Fibroblast of peridontal ligament (primary cell): Measurements from ENCODE around the gene ZC3H6.

Source experiments
- DNase-seq: peaks from one replicate; pipeline ENCODE4 v3.0.0-alpha.2; 2010; ENCODE audit errors: extremely low read depth

ZC3H6 gene

GRCh38 chr2:112275311-112275886 lies at the start of gene ZC3H6:
Gene ZC3H6, plus strand, starts transcription at chr2:112275597. Its CDS starts 398 bp downstream, at chr2:112275995.
- peak; percentile 98 for DNase-seq

DNA sequence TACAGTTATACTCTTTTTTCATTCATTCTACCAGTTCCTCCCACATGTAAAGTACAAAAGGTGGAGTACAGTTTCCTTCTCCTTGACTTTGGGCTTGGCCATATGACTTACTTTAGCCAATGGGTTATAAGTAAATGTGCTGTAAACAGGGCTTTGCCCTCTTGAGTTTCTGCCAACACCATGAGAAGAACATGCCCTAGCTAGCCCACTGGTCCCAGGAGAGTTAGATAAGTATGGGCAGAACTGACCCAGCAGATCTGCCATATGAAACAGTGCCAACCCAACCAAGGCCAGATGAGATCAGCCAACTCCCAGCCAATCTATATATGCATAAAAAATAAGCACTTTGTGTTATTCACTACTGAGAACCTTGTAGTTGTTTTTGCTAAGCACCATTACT lies 46.0 kb upstream of the ZC3H6 start:
- DNase-seq = peak; percentile 94

DNA sequence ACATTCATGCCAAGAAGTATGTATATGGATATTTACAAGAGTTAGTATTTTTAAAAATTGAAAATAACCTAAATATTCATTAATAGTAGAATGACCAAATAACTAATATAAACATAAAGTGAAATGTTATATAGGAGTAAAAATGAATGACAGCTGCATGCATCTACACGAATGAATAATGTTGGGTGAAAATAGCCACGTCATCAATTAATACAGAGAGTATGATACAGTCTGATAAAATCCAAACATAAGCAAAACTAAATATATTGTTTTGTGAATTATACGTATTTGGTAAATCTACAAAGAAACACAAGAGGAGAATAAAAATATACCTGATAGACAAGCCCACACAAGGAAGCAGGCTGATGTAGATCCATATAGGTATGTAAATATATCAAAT lies 45.0 kb upstream of the ZC3H6 start:
- DNase-seq = no peak

DNA sequence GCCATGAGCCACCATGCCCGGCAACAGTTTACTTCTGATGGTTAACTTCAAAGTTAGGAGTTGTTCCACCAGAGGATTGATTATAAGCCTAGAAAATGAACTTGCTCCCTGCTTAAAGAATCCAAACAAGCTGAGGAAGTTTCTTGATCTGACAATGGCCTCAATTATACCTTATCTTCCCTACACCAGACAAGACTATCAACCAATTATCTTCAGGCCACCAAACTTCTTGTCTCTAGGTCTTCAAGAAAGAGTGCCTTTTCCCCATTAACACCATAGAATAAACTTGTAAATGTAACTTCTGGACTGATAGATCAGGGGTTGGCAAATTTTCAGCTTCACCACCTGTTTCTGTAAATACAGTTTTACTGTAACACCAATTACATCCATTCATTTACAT lies 35.5 kb upstream of the ZC3H6 start:
- no peak for DNase-seq

- no peak for DNase-seq
Measured at GRCh38 chr2:112242384-112242783, 33.0 kb upstream of the ZC3H6 start.

- DNase-seq = no peak
Measured at GRCh38 chr2:112243233-112243632, 32.2 kb upstream of the ZC3H6 start.

DNA sequence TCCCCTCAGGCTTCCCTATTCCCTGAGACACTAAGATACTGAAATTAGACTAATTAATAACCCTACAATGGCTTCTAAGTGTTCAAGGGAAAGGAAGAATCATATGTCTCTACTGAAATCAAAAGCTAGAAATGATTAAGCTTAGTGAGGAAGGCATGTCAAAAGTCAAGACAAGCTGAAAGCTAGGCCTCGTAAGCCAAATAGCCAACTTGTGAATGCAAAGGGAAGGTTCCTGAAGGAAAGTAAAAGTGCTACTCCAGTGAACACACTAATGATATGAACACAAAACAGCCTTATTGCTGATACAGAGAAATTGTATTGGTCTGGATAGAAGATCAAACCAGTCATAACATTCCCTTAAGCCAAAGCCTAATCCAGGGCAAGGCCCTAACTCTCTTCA lies 30.5 kb upstream of the ZC3H6 start:
- DNase-seq = no peak

DNA sequence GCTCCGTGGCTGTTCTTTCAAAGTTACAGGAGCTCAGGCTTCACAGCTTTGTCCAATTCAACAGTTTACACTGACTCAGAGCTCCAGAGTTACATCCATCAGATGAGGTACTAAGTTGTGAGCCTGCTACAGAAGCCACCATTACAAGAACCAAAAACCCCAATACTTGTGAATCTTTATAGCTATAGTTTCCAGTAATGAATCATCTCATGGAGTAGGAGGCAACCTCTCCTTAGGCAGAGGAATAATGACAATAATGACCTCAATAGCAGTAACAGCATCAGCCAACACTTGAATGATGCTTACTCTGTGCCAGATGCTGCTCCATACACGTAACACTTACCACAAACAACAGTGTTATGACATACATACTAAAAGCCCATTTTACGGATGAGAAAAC lies 24.1 kb upstream of the ZC3H6 start:
- no peak for DNase-seq

DNA sequence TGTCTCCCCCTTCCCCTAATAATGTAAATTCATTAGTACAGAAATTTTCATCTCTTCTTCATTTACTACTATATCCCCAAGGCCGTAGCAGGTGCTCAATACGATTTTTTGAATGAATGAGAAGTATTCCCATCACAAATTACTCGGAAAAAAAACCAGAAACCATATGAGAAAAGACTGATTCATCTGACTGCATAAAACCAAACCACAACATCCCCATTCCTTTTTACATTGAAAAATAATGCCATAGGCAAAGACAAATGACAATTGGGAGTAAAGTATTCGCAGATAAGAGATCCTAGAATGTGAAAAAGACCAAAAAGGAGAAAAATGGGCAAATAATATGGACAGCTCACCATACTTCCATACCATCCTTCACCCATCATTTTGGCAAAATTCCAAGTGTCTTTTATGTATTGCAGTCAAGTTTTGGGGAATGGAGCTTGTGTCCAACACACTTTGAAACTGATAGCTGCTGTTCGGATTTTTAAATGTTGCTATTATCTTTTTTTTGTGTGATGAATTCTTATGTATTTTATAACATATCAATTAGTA lies 22.1 kb upstream of the ZC3H6 start:
- DNase-seq = no peak

- peak; percentile 76 for DNase-seq
Measured at GRCh38 chr2:112254466-112255240, 20.7 kb upstream of the ZC3H6 start, which contains the start of gene ZC3H8. Gene ZC3H8, minus strand, starts transcription at chr2:112255042. Its CDS starts 61 bp downstream, at chr2:112254981.

GRCh38 chr2:112255875-112256274 lies 19.5 kb upstream of the ZC3H6 start:
- DNase-seq = no peak

DNA sequence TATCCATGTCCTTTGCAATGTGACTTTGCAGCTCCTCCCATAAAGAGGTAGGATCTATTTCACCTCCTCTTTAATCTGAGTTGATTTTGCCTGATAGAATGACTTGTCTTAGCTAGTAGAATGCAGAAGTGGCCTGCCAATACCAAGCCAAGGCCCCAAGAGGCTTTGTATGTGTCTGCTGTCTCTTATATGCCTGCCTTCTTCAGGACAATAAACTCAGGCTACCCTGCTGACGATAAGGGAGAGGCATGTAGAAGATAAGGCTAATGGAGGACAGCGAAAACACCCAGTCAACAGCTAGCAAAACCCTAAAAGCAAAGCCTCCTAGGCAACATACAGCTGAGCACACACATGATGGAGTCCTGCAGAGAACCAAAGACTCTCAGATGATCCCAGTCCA lies 18.7 kb upstream of the ZC3H6 start:
- no peak for DNase-seq

DNA sequence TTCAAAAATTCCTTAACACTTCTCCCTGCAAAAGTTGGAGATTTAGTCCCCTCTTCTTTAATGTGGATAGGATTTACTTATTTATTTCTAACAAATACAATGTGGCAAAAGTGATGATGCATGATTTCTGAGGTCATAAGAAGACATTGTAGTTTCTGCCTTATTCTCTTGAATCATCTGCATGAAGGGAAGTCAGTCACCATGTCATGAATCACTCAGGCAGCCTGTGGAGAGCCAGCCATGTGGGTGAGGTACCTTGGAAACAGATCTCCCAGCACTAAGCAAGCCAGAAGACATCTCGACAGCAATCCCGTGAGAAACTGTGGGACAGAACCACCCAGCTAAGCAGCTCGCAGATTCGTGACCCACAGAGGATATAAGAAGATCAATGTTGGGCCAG lies 17.8 kb upstream of the ZC3H6 start:
- no peak for DNase-seq

DNA sequence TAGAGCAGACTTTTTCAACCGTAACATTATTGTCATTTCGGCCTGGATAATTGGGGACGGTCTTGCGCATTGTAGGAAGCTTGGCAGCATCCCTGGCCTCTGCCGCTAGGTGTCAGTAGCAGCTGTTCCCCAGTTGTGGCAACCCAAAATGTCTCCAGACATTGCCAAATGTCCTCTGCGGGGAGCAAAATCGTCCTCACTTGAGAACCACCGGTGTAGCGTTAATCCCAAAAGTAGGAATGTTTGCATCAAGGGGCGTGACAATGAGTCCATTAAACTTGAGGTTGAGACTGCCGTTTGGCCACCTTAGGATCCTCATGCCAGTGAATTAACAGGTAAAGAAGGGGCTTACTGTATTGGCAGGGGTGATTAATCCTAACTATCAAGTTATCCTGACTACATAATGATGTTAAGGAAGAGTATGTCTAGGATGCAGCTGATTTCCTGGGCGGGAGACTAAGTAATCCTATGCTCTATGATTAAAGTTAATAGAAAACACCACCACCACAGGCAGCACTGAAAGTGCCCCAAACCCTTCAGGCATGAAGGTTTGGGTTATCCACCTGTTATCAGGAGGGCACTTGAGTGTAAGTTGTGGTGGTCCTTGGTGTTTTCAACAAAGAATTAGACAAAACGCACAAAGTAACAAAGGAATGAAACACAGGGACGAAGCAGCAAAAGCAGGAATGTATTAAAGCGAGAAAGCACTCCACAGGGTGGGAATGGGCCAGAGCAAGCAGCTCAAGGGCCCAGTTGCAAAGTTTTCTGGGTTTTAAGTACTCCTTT lies 15.7 kb upstream of the ZC3H6 start:
- peak; percentile 84 for DNase-seq

- no peak for DNase-seq
Measured at GRCh38 chr2:112260295-112260625, 15.1 kb upstream of the ZC3H6 start.

- DNase-seq = no peak
Measured at GRCh38 chr2:112262876-112263275, 12.5 kb upstream of the ZC3H6 start.

DNA sequence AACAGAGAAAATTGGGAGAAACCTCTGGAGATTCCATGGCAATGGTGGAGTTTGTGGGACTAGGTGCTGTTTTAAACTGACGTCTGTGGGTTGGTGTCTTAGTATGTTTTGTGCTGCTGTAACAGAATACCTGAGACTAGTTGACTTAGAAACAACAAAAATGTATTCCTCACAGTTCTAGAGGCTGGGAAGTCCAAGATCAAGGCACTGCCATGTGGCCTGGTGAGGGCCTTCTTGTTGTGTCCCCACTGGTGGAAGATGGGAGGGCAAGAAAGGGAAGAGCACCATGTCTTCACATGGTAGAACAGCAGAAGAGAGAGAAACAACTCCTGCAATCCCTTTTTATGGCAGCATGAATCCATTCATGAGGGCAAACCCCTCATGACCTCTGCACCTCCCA lies 6.8 kb upstream of the ZC3H6 start:
- no peak for DNase-seq

DNA sequence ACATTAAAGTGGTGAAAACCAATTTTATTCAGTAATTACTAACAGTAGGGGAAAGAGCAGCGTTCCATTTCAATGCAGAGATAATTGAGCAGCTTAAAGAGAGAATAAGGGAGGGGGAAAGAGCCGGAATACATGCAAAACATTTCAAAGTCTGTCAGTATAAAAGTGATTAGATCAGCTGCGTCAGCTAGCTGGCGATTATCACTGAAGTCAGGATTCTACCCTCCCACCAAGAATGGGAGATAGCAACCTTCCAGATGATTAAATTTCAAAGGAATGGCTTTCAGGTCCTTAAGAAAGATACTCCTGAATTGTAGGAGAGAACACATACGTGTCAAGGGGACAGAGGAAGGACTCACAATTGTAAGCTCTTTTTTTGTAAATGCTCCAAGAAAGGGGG lies 2.7 kb upstream of the ZC3H6 start:
- DNase-seq = no peak

GRCh38 chr2:112273349-112273748 lies 2.0 kb upstream of the ZC3H6 start:
- no peak for DNase-seq

GRCh38 chr2:112275887-112276773 lies 733 bp downstream of the ZC3H6 start:
- DNase-seq = peak; percentile 86

GRCh38 chr2:112276954-112277353 lies 1.6 kb downstream of the ZC3H6 start:
- no peak for DNase-seq
